ENCODE results near the gene OSBPL8. TPM values are rescaled to one million over a fixed set of nuclear protein-coding genes. Genes with fewer than 3 reads are reported as not detected.

Gene OSBPL8
- total RNA-seq, 4 donors from 2014 or later = 75.9 to 167 (median 108) TPM

- intact Hi-C loops (cut with DNase I; ENCODE audit: low total_unique reads) = no loop called here
- TF ChIP-seq, protein P1, sequence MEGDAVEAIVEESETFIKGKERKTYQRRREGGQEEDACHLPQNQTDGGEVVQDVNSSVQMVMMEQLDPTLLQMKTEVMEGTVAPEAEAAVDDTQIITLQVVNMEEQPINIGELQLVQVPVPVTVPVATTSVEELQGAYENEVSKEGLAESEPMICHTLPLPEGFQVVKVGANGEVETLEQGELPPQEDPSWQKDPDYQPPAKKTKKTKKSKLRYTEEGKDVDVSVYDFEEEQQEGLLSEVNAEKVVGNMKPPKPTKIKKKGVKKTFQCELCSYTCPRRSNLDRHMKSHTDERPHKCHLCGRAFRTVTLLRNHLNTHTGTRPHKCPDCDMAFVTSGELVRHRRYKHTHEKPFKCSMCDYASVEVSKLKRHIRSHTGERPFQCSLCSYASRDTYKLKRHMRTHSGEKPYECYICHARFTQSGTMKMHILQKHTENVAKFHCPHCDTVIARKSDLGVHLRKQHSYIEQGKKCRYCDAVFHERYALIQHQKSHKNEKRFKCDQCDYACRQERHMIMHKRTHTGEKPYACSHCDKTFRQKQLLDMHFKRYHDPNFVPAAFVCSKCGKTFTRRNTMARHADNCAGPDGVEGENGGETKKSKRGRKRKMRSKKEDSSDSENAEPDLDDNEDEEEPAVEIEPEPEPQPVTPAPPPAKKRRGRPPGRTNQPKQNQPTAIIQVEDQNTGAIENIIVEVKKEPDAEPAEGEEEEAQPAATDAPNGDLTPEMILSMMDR (IDR thresholded peaks at IDR 0.05) = no peak
- no peak for TF ChIP-seq POLR2A (IDR thresholded peaks at IDR 0.05)
- WGBS, 2 donors = 36 to 44% methylated on average over 9 of the region's 9 CpGs
- no peak for DNase-seq (ENCODE audit: low spot score in 2 of 2)
- H3K4me3 ChIP-seq (ENCODE audit: low read depth, poor library complexity, severe bottlenecking) = no peak overlapping the region
These were observed 136.8 kb downstream of the OSBPL8 start for GRCh38 chr12:76422543-76423438.

DNA sequence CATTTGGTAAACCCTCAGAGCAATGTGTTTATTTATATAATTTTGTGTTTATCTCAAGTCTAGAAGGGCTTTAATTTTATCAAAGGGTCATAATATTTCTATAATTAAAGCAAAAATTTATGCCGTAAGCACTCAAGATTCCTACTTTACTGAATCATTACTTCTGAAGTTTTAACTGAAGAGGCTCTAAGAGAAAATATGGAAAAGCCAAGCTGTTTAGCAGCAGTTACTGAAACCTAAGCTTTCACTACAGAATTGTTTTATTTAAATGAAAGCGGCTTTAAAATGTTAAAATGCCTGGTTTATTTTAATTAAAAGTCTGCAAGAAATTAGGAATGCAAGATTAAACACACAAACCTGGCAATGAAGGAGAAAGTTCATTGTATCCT lies 137.4 kb downstream of the OSBPL8 start:
- 39 to 54% methylated on average over 2 of the region's 2 CpGs for WGBS, 2 donors
- no peak overlapping the region for H3K4me3 ChIP-seq (ENCODE audit: low read depth, poor library complexity, severe bottlenecking)
- no peak for DNase-seq (ENCODE audit: low spot score in 2 of 2)
- no peak for TF ChIP-seq POLR2A (IDR thresholded peaks at IDR 0.05)
- TF ChIP-seq, protein P1 (IDR thresholded peaks at IDR 0.05) = no peak
- intact Hi-C loops (cut with DNase I; ENCODE audit: low total_unique reads) = no loop called here

- 65 to 72% methylated on average over 2 of the region's 2 CpGs for WGBS, 2 donors
- DNase-seq (ENCODE audit: low spot score in 2 of 2) = no peak
- intact Hi-C loops (cut with DNase I; ENCODE audit: low total_unique reads) = no loop called here
- H3K4me3 ChIP-seq (ENCODE audit: low read depth, poor library complexity, severe bottlenecking) = no peak overlapping the region
- TF ChIP-seq, protein P1 (IDR thresholded peaks at IDR 0.05) = no peak
- TF ChIP-seq POLR2A (IDR thresholded peaks at IDR 0.05) = no peak
These were observed 138.5 kb downstream of the OSBPL8 start for GRCh38 chr12:76421046-76421445.

DNA sequence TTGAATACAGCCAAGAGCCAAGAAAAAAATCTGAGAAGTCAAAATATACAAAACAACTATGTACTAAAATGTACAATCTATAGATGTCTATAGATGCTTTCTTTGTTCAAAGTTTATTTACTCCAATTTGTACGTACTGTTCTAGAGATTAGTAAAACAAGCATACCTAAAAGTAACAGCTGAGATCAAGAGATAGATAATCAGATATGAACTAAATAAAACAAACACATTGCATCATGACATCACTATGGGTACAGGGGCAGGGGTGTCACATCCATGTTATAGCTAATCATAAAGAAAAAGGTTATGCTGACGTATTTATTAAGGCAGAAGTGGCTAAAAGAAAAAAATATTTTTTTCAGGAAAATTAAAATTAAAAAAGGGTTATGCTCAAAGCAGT lies 139.3 kb downstream of the OSBPL8 start:
- intact Hi-C loops (cut with DNase I; ENCODE audit: low total_unique reads) = no loop called here
- no peak overlapping the region for H3K4me3 ChIP-seq (ENCODE audit: low read depth, poor library complexity, severe bottlenecking)
- TF ChIP-seq, protein P1 (IDR thresholded peaks at IDR 0.05) = no peak
- TF ChIP-seq POLR2A (IDR thresholded peaks at IDR 0.05) = no peak
- no peak for DNase-seq (ENCODE audit: low spot score in 2 of 2)
- 65 to 71% methylated on average over 2 of the region's 2 CpGs for WGBS, 2 donors

- H3K4me3 ChIP-seq (ENCODE audit: low read depth, poor library complexity, severe bottlenecking) = no peak overlapping the region
- no peak for DNase-seq (ENCODE audit: low spot score in 2 of 2)
- intact Hi-C loops (cut with DNase I; ENCODE audit: low total_unique reads) = no loop called here
- TF ChIP-seq, protein P1 (IDR thresholded peaks at IDR 0.05) = no peak
- TF ChIP-seq POLR2A (IDR thresholded peaks at IDR 0.05) = no peak
These were observed 142.5 kb downstream of the OSBPL8 start for GRCh38 chr12:76417116-76417515.

Data from lower leg skin (tissue), 4 donors.